HCT116 (cell line): ENCODE measurements around the gene KRT39. TPM values are rescaled to one million over a fixed set of nuclear protein-coding genes. Genes with fewer than 3 reads are reported as not detected.

ENCODE experiments used
- ATAC-seq: fragments of 200-7000 bp; cut with Tn5 transposase; 2 replicates; pipeline ENCODE4 v1.9.1; 2020; ENCODE audit warnings: mild to moderate bottlenecking, moderate library complexity
- BruUV-seq: library from RNA; stranded (reverse); fragments of 400-500 nt; replicated peaks from 2 replicates; lab custom pipeline; 2021; lab: Mats Ljungman, UMichigan
- CTCF ChIA-PET: fragments of 300-600 bp; sonication (Branson Sonifier 250); formaldehyde crosslinking; loops from one replicate; lab custom pipeline; 2021; ENCODE audit warnings: antibody characterized with exemption; lab: Charles Lee
- POLR2A ChIA-PET: fragments of 300-600, 350-600 bp; sonication (Branson Sonifier 250); formaldehyde crosslinking; loops from one replicate; lab custom pipeline; 2021; ENCODE audit warnings: antibody characterized with exemption; lab: Charles Lee
- RAD21 ChIA-PET, 2 experiments: fragments of 300-600 bp; sonication (Branson Sonifier 250); formaldehyde crosslinking; loops; one replicate each; lab custom pipeline; 2023; ENCODE audit warnings: low total read pairs in 2 of 2; ENCODE audit not compliant: uncharacterized antibody in 2 of 2, unreplicated experiment in 2 of 2, low non-redundant PET in 1 of 2; lab: Charles Lee
- DNase-seq: peaks from one replicate; pipeline ENCODE4 v3.0.0-alpha.2; 2010; ENCODE audit warnings: low read depth, low spot score
- H2AFZ ChIP-seq: fragments of 200-600 bp; shearing (Covaris generic), sonication (generic); 2 replicates; pipeline ENCODE4 v1.6.1; 2017; ENCODE audit warnings: low read depth, mixed run types, mixed read lengths, antibody characterized with exemption, low read length; ENCODE audit not compliant: poor library complexity, severe bottlenecking
- H3K27ac ChIP-seq: 2 replicates; pipeline ENCODE4 v1.5.1; 2012; ENCODE audit warnings: low read depth, low read length
- H3K27me3 ChIP-seq: fragments of 200-600 bp; sonication (generic); 2 replicates; pipeline ENCODE4 v1.6.1; 2016; ENCODE audit warnings: mixed run types, low read length, mixed read lengths; ENCODE audit not compliant: insufficient read depth
- H3K36me3 ChIP-seq, 2 experiments: fragments of 200-500 bp in 1 of 2; fragments of 200-600 bp in 1 of 2; sonication (Bioruptor generic) in 1 of 2; sonication (generic) in 1 of 2; 2 replicates each; pipeline versions ENCODE4 v1.5.1 to v1.6.1; 2014 to 2016; ENCODE audit warnings: low read length in 2 of 2, inconsistent platforms in 1 of 2, mixed read lengths in 1 of 2, mixed run types in 1 of 2; ENCODE audit not compliant: insufficient read depth in 2 of 2, control insufficient read depth in 1 of 2
- H3K4me1 ChIP-seq, 2 experiments: fragments of 200-600 bp in 1 of 2; sonication (generic) in 1 of 2; 2 replicates each; pipeline versions ENCODE4 v1.5.1 to v1.6.1; 2012 to 2017; ENCODE audit warnings: low read length in 2 of 2, inconsistent platforms in 1 of 2, mild to moderate bottlenecking in 1 of 2, mixed read lengths in 1 of 2, mixed run types in 1 of 2, moderate library complexity in 1 of 2; ENCODE audit not compliant: insufficient read depth in 2 of 2, control insufficient read depth in 1 of 2
- H3K4me2 ChIP-seq: fragments of 200-600 bp; sonication (generic); 2 replicates; pipeline ENCODE4 v1.6.1; 2017; ENCODE audit warnings: mixed run types, low read length, mixed read lengths
- H3K4me3 ChIP-seq, 2 experiments: fragments of 200-600 bp in 1 of 2; sonication (generic) in 1 of 2; replicated peaks in 1 of 2; 2 replicates each; pipeline ENCODE4 v1.5.1; 2011 to 2016; ENCODE audit warnings: low read length in 2 of 2, control low read depth in 1 of 2, low read depth in 1 of 2, mild to moderate bottlenecking in 1 of 2, mixed read lengths in 1 of 2, mixed run types in 1 of 2
- H3K79me2 ChIP-seq: fragments of 200-600 bp; sonication (generic); 2 replicates; pipeline ENCODE4 v1.6.1; 2017; ENCODE audit warnings: mild to moderate bottlenecking, mixed run types, low read length, moderate library complexity, mixed read lengths; ENCODE audit not compliant: insufficient read depth
- H3K9ac ChIP-seq: fragments of 200-600 bp; sonication (generic); 2 replicates; pipeline ENCODE4 v1.6.1; 2016; ENCODE audit warnings: low read length, mixed read lengths
- H3K9me2 ChIP-seq: fragments of 200-600 bp; sonication (generic), shearing (Covaris generic); 2 replicates; pipeline ENCODE4 v1.6.1; 2017; ENCODE audit warnings: mixed run types, mild to moderate bottlenecking, moderate library complexity; ENCODE audit not compliant: insufficient read depth
- H3K9me3 ChIP-seq, 2 experiments: fragments of 200-500 bp in 1 of 2; fragments of 200-600 bp in 1 of 2; sonication (Bioruptor generic) in 1 of 2; sonication (generic) in 1 of 2; 2 replicates each; pipeline ENCODE4 v1.6.1; 2014 to 2017; ENCODE audit warnings: low read length in 2 of 2, mixed read lengths in 2 of 2, inconsistent platforms in 1 of 2, low read depth in 1 of 2, mild to moderate bottlenecking in 1 of 2, mixed run types in 1 of 2, moderate library complexity in 1 of 2; ENCODE audit not compliant: control insufficient read depth in 1 of 2, insufficient read depth in 1 of 2
- H4K20me1 ChIP-seq: fragments of 200-600 bp; sonication (generic), shearing (Covaris generic); 2 replicates; pipeline ENCODE4 v1.6.1; 2017; ENCODE audit warnings: mixed run types, mild to moderate bottlenecking, moderate library complexity; ENCODE audit not compliant: insufficient read depth
- EZH2phosphoT487 ChIP-seq: fragments of 200-600 bp; IDR thresholded peaks from 2 replicates; pipeline ENCODE4 v1.6.1; 2018; ENCODE audit warnings: antibody characterized with exemption, borderline replicate concordance
- JUND ChIP-seq: IDR thresholded peaks from 2 replicates; pipeline ENCODE4 v1.6.1; 2012
- POLR2A ChIP-seq: IDR thresholded peaks from 2 replicates; pipeline ENCODE4 v1.7.0; 2011; ENCODE audit warnings: borderline replicate concordance; ENCODE audit not compliant: insufficient read depth, insufficient read length; ENCODE audit errors: extremely low read depth
- POLR2AphosphoS5 ChIP-seq: IDR thresholded peaks from 2 replicates; pipeline ENCODE4 v1.6.1; 2011; ENCODE audit warnings: mild to moderate bottlenecking, low read depth, low read length, moderate library complexity
- RAD21 ChIP-seq: IDR thresholded peaks from 2 replicates; pipeline ENCODE4 v1.6.1; 2012; ENCODE audit warnings: low read depth, mild to moderate bottlenecking
- SIN3A ChIP-seq: IDR thresholded peaks from 2 replicates; pipeline ENCODE4 v1.6.1; 2012; ENCODE audit warnings: low read depth
- TCF7L2 ChIP-seq: IDR thresholded peaks from 2 replicates; pipeline ENCODE4 v1.7.0; 2011; ENCODE audit warnings: borderline replicate concordance, inconsistent platforms; ENCODE audit not compliant: insufficient read depth, insufficient read length; ENCODE audit errors: extremely low read depth
- intact Hi-C: fragments of 100-400 bp; cut with micrococcal nuclease; formaldehyde crosslinking; loops from 2 replicates; pipeline ENCODE4 v1.10.0; 2022
- total RNA-seq: library from RNA; stranded (reverse); gene quantifications from one replicate; pipeline ENCODE4 v1.2.1, GENCODE V29; 2021; ENCODE audit not compliant: unreplicated experiment
- TF ChIP-seq, protein P1 (sequence below): IDR thresholded peaks from 2 replicates; pipeline ENCODE4 v1.6.1; 2012; ENCODE audit warnings: low read depth

KRT39 gene
- total RNA-seq, 1 experiment from 2014 or later = not detected

DNA sequence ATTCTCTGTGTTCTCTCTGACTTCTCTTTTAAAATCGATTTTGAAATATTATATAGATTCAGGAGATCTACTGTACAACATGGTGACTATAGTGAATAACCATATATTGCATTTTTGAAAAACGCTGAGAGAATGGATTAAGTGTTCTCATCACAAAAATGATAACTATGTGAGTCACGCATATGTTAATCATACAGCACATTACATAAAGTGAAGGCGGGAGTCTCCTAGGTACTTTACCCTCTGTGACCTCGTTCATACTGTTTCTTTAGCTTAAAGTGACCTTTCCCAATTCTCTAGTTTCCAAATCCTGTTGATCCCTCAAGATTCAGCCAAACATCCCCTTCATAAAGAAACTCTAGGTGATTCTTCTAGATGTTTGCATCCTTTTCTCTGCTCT, 36.1 kb upstream of the KRT39 start:
- no peak overlapping the region for H3K4me2 ChIP-seq
- intact Hi-C loops = no loop called here
- H3K36me3 ChIP-seq = no peaks in the 10 kb centered on the region
- no peaks in the 10 kb centered on the region for H3K9me3 ChIP-seq
- H4K20me1 ChIP-seq = no peaks in the 10 kb centered on the region
- H3K4me3 ChIP-seq = no peak overlapping the region
- TF ChIP-seq POLR2AphosphoS5 = no peak
- no peak for TF ChIP-seq RAD21
- TF ChIP-seq, protein P1, sequence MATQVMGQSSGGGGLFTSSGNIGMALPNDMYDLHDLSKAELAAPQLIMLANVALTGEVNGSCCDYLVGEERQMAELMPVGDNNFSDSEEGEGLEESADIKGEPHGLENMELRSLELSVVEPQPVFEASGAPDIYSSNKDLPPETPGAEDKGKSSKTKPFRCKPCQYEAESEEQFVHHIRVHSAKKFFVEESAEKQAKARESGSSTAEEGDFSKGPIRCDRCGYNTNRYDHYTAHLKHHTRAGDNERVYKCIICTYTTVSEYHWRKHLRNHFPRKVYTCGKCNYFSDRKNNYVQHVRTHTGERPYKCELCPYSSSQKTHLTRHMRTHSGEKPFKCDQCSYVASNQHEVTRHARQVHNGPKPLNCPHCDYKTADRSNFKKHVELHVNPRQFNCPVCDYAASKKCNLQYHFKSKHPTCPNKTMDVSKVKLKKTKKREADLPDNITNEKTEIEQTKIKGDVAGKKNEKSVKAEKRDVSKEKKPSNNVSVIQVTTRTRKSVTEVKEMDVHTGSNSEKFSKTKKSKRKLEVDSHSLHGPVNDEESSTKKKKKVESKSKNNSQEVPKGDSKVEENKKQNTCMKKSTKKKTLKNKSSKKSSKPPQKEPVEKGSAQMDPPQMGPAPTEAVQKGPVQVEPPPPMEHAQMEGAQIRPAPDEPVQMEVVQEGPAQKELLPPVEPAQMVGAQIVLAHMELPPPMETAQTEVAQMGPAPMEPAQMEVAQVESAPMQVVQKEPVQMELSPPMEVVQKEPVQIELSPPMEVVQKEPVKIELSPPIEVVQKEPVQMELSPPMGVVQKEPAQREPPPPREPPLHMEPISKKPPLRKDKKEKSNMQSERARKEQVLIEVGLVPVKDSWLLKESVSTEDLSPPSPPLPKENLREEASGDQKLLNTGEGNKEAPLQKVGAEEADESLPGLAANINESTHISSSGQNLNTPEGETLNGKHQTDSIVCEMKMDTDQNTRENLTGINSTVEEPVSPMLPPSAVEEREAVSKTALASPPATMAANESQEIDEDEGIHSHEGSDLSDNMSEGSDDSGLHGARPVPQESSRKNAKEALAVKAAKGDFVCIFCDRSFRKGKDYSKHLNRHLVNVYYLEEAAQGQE = no peak
- TF ChIP-seq EZH2phosphoT487 = no peak
- no peak for TF ChIP-seq POLR2A
- TF ChIP-seq JUND = no peak
- TF ChIP-seq TCF7L2 = no peak
- no peak for TF ChIP-seq SIN3A
- ChIA-PET CTCF (no interaction called here), RAD21 (no interaction called here), POLR2A (no interaction called here)
- no TSS peak for BruUV-seq
- H3K79me2 ChIP-seq = no peaks in the 10 kb centered on the region
- no peaks in the 10 kb centered on the region; a peak in 1 of 4 replicates for H3K4me1 ChIP-seq
- no peaks in the 10 kb centered on the region for H3K9me2 ChIP-seq
- ATAC-seq (no peak), DNase-seq (no peak)
- no peaks in the 10 kb centered on the region for H3K27me3 ChIP-seq
- no peak overlapping the region for H3K9ac ChIP-seq
- no peak overlapping the region for H3K27ac ChIP-seq
- H2AFZ ChIP-seq = peak overlapping the region; percentile 3
